GM21367 (cell line): ENCODE results near the gene TPRG1.

Experiments
- ATAC-seq: cut with Tn5 transposase; IDR thresholded peaks from one replicate; pipeline ENCODE4 v1.9.1; 2021; ENCODE audit not compliant: unreplicated experiment

The TPRG1 gene

GRCh38 chr3:189276444-189277219 is 104.9 kb downstream of the TPRG1 start:
- no peak for ATAC-seq

GRCh38 chr3:189277711-189278110 is 105.9 kb downstream of the TPRG1 start:
- no peak for ATAC-seq

GRCh38 chr3:189278221-189278620 is 106.5 kb downstream of the TPRG1 start:
- ATAC-seq: no peak

- ATAC-seq: no peak
These were observed 110.4 kb downstream of the TPRG1 start for GRCh38 chr3:189282189-189282588.

GRCh38 chr3:189282741-189283140 is 111.0 kb downstream of the TPRG1 start:
- ATAC-seq: no peak

- ATAC-seq: peak; percentile 32
These were observed 114.4 kb downstream of the TPRG1 start for GRCh38 chr3:189286188-189286587.

- no peak for ATAC-seq
These were observed 115.1 kb downstream of the TPRG1 start for GRCh38 chr3:189286916-189287315.

- peak; percentile 91 for ATAC-seq
These were observed 116.8 kb downstream of the TPRG1 start for GRCh38 chr3:189288348-189289235.

- no peak for ATAC-seq
These were observed 117.5 kb downstream of the TPRG1 start for GRCh38 chr3:189289251-189289650.

- ATAC-seq: no peak
These were observed 121.1 kb downstream of the TPRG1 start for GRCh38 chr3:189292667-189293484.

- ATAC-seq: no peak
These were observed 122.9 kb downstream of the TPRG1 start for GRCh38 chr3:189294649-189295048.

GRCh38 chr3:189295089-189295488 is 123.3 kb downstream of the TPRG1 start:
- ATAC-seq: no peak

- no peak for ATAC-seq
These were observed 126.2 kb downstream of the TPRG1 start for GRCh38 chr3:189297932-189298331.

GRCh38 chr3:189298469-189299375 is 127.0 kb downstream of the TPRG1 start:
- no peak for ATAC-seq

GRCh38 chr3:189300345-189300744 is 128.6 kb downstream of the TPRG1 start:
- no peak for ATAC-seq

- ATAC-seq: no peak
These were observed 129.7 kb downstream of the TPRG1 start for GRCh38 chr3:189301479-189301878.

GRCh38 chr3:189303584-189303983 is 131.8 kb downstream of the TPRG1 start:
- no peak for ATAC-seq

GRCh38 chr3:189304465-189305351 is 132.9 kb downstream of the TPRG1 start:
- no peak for ATAC-seq

GRCh38 chr3:189305412-189305811 is 133.6 kb downstream of the TPRG1 start:
- peak; percentile 49 for ATAC-seq
